ENCODE data around the gene NKPD1.

DNA sequence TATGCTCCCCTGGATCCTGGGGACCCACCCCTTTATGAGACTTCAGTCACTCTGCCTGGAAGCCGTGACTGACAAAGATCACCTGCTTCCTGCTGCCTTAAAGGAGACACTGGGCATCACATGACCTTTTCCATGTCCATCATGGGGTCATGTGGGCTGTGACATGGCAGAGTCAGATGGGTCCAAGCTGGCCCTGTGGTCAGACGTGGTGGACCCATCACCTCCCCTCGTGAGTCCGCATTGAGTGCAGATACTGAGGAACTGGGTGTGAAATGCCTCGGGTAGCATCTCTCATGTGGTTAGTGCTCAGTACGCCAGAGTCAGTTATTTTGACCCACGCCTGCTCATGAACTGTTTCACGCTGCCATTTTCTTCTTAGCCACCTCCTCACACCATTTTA lies 27.1 kb downstream of the NKPD1 start:
- TF ChIP-seq EZH2 (IDR thresholded peaks at IDR 0.05; ENCODE audit: borderline replicate concordance, low read depth, low read length, severe bottlenecking) (no peak), CTCF (IDR thresholded peaks at IDR 0.05; ENCODE audit: extremely low read depth in 1 of 2, insufficient read depth in 1 of 2, low read depth in 1 of 2, low read length in 2 of 2) (no peak)

Data from endothelial cell of umbilical vein (primary cell).